GM18870 (cell line): ENCODE measurements around the gene SLC27A6.

Experiments
- ATAC-seq: cut with Tn5 transposase; IDR thresholded peaks from one replicate; pipeline ENCODE4 v1.9.1; 2021; ENCODE audit warnings: moderate library complexity; ENCODE audit not compliant: unreplicated experiment

Gene SLC27A6

DNA sequence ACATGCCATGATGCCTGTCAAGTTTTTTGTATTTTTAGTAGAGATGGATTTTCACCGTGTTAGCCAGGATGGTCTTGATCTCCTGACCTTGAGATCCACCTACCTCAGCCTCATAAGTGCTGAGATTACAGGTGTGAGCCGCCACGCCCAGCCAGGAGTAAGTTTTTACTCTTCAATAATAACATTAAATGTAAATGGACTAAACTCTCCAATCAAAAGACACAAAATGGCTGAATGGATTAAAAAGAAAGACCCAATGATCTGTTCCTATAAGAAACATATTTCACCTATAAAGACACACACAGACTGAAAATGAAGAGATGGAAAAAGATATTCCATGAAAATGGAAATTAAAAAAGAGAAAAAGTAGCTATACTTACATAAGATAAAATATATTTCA lies 92.0 kb downstream of the SLC27A6 start:
- no peak for ATAC-seq

DNA sequence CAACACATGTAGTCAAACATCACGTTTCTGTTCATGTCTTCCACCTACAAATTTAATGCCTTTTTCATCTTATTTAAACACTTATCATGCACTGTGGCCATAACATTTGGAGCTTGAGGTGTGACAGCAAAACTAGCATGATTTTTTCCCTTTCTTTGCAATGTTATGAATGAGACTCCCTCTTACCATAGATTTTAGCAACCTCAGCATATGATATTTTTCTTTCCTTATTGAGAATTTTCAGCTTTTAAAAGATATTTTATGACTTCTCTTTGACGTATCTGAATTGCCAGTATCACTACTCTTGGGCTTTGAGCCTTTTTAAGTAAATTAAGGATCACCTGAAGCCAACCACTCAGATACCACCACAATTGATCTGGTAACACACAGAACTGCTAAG lies 96.6 kb downstream of the SLC27A6 start:
- ATAC-seq = no peak

DNA sequence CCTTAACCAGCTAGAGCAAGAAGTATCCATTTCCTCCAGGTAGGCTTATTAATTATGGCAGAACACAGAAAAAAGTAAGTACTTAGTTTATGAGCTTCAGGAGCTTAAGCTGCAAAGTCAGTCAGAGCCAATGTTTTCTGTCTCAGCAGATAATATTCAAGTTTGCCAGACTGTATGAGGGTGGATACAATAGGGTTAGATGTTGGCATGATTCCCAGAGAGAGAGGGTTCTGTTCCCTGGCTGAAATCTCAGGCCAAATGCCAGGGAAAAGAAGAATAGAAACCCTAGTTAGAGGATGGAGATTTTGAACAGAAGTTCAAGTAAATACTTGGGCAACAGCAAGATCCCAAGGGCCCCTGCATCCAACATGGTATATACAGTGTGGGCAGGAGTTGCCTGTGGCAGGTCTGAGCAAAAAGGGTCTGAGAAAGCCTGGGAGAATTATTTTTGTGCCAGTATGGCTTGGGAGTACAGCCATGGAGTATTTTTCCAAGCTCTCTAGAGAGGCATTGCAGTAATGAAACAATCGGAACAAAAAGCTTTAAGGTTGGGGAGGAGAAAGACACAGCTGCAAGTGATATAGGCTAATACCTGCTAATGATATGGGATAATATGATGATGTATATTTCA lies 98.3 kb downstream of the SLC27A6 start:
- ATAC-seq = no peak

DNA sequence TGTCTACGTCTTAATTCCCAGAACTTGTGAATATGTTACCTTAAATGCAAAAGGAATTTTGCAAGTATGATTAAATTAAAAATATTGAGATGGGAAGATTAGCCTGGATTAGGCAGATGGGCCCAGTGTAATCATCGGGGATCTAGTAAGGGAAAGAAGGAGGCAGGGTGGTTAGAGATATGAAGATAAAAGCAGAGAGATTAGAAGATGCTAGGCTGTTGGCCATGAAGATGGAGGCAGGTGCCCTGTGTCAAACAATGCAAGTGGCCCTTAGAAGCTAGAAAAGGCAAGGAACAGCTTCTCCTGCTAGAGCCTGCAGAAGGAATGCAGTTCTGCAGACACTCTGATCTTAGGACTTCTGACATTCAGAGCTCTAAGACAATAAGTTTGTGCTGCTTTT lies 100.4 kb downstream of the SLC27A6 start:
- ATAC-seq = no peak

DNA sequence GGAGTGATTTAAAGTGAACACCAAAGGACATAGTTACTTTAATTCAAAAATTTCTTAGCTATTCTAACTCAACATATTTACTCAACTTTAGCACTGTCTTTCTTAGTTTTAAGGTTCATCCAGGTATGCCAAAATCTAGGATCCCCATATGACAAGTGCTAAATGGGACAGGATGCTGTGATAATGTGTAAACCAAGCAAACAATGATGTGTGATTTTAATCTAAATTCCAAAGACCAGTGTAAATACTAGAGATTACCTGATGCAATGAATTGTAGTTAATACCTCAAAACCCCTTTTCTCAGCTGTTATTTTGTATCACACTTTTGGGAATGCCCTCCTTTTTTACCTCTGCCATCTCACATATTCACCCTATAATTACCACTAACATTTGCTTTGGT lies 102.5 kb downstream of the SLC27A6 start:
- no peak for ATAC-seq

DNA sequence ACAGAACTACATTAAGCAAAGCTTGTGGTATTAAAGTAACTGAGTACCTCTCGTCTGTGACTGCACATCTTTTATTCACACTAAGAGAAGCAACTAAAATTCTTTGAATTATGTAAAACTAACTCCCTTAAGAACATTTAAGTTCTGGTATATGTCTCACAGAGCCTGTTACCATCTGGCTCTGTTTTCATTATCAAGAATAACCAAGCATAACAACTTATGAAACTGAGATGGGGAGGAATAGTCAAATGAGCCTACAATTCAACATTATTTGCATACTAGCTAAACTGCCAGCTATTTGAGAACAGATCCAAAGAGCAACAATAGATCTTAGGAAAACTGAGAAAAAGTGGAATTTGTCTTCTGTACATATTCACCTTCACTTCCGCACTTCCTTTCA lies 104.0 kb downstream of the SLC27A6 start:
- peak; percentile 70 for ATAC-seq

DNA sequence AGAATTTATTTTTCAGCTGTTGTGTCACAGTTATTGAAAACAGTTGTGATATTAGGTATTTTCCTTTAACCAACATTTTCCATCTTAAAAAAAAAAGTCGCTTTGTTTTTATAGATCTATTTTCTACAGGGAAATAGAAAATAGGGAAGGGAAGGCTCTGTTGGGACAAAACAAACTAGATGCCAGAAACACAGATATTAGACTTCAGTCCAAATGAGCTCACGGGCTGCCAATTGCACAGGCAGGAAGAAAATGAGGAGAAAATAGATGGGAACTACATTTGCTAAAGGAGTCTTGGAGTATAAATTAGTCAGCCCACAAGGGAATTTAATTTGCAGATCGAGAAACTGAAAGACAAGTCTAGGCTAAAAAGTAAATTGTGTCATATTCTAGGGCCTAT lies 107.8 kb downstream of the SLC27A6 start:
- no peak for ATAC-seq

DNA sequence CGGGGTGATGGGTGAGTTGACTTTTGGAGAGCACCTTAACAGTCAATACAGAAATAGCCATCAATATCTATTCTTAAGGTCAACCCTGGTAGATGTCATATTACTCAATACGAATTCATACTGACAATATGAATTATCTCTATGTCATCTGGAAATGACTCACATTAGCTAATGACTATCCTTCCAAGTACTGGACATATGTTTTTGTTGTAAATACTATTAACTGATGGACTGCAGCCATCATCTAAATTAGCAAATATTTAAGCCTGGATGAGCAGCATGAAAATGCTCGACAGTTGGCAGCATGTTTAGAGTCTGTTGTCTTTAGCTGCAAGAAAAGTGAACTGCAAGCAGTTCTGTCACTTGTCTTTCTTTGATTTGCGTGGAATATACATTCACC lies 109.6 kb downstream of the SLC27A6 start:
- no peak for ATAC-seq

DNA sequence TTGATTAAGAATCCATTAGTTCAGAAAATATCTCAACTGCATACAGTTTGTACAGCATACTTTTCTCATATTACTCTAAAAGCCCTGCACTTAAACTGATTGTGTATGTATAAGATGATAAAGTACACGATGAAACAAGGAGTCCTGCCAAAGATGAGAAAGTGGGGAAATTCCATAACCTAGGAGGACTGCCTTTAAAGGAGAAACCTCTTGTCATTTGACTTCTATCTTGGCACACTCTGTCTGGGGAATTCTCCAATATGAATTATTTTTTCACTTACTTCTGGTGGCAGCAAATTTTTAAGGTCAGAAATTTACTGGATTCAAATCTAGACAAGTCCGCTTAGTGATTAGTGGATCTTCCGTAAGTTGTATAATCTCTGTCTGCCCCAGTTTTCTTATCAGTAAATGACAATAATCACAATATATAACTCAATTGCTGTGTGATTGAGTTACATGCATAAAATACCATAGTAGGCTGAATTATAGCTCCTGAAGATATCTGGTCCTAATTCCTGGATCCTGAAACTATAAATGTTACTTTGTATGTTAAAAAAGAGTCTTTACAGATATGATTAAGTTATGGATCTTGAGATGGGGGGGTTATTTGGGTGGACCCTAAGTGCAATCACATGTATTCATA lies 112.3 kb downstream of the SLC27A6 start:
- no peak for ATAC-seq

DNA sequence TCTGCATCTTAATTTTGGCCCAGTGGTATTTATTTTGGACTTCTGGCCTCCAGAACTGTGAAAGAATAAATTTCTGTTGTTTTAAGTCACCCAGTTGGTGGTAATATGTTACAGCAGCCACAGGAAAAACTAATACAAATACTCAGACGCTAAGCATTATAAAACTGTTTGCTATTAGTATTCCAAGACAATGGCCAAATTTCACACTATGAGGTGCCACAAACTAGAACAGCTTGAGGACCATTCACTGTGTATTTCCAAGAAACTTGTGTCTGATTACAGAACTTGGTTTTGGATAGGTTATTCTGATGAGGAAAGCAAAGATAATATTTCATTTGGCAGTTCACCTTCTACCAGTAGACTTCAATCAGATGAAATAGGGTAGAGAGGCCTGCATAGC lies 113.0 kb downstream of the SLC27A6 start:
- ATAC-seq = no peak

DNA sequence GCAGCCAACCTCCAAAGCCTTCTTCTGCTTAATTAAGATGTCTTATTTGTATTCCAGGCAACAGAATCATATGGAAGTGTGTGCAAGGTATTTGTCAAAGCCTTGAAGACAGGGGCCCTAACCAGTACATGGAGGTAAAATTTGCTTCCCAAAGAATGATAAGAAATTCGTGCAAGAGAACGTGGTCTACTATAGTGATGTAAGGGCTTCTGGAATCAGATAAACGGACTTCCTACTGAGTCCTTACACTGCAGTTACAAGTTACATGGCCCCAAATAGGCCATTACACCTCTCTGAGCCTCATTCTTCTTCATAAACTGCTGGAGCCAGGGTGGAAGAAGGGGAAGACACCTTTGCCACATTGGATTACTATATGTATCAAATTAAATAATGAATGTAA lies 113.4 kb downstream of the SLC27A6 start:
- no peak for ATAC-seq

DNA sequence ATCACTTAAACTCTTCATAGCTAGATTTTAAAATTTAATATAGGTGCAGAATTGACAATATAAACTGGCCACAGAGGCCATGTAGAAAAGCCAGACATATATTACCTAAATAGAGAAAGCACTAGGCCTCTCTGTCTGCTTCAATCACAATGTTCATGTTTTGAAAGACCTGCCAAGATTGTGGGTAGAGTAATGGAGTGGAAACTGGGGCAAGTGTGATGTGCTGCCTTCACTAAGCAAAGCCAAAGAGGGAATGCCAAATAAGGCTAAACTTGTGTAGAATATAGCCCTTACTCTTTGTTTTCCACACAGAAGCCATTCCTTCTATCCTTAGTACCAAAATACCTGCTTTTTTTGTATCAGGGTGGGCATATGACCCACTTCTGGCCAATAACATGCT lies 114.2 kb downstream of the SLC27A6 start:
- no peak for ATAC-seq

DNA sequence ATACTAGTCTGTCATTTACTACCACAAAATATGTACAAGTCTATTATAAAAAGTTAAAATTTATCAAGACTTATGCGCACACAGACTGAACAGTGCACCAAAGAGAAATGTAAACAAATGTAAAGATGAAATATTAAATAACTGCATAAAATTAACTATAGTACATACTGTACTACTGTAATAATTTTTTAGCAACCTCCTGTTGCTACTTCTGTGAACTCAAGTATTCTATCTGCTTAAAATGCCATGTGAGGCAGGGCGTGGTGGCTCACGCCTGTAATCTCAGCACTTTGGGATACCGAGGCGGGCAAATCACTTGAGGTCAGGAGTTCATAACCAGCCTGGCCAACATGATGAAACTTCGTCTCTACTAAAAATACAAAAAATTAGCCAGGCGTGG lies 115.5 kb downstream of the SLC27A6 start:
- no peak for ATAC-seq

DNA sequence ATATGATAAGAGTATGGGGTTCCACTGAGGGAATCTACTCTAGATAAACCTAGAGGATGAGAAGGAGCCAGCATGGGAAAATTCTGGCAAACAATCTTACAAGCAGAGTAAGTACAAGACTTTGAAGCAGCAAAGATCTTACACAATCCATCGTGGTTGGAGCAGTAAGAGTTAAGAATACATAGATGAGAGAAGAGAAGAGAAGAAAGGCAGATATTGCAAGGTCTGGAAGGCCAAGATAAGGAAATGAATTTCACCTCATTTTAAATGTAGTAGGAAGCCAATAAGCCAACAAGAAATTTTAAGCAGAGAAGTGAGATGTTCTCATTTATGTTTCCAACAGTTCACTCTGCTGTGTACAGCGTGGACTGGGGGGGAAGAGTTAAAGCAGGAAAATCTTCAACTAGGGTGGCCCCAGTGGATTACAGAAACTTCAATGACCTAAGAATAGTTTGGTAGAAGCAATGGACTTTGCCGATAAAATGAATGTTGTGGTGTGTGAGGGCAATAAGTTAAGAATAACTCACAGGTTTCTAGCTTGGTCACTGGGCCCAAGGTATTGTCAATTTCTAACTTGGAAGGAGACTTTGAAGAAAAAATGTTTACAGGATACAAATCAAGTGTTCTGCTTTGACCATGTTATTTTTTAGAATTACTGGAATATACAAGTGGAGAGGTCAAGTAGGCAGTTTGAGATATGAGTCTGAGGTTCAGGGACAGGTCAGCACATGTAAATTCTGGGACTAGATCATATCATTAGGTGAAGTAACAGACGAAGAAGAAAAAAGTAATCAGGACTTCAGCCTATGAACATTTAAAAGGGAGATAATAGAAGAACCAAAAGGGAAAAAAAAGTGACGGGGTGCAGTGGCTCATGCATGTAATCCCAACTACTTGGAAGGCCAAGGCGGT lies 117.2 kb downstream of the SLC27A6 start:
- no peak for ATAC-seq
